Activated T-helper 2 cell treated with anti-CD3 and anti-CD28 coated beads, Interferon-gamma antibody, Interleukin-2, Interleukin-4, amounts not matched to agents 10 μg/mL and 5 μg/mL and 100 μg/mL, durations not matched to agents 14 hours and 24 hours and 36 hours (primary cell): Measurements from ENCODE around the gene PRUNE2. TPM values are rescaled to one million over a fixed set of nuclear protein-coding genes. Genes with fewer than 3 reads are reported as not detected.
"Not testable (repeated sequence)": the region's sequence is repeated elsewhere in the genome, so short reads cannot be mapped to it uniquely, and the experiment has no call there.

ENCODE experiments used
- DNase-seq: peaks from one replicate; pipeline ENCODE4 v3.0.0; 2021; ENCODE audit warnings: low spot score
- H3K27ac Mint-ChIP-seq: one replicate; pipeline ENCODE4 v1.8.0; 2021; ENCODE audit warnings: mixed read lengths
- H3K27me3 Mint-ChIP-seq: one replicate; pipeline ENCODE4 v1.8.0; 2021; ENCODE audit warnings: low read depth, mixed read lengths
- H3K36me3 Mint-ChIP-seq: one replicate; pipeline ENCODE4 v1.8.0; 2021; ENCODE audit warnings: low read depth, mixed read lengths
- H3K4me1 Mint-ChIP-seq: one replicate; pipeline ENCODE4 v1.8.0; 2021; ENCODE audit warnings: low read depth, mixed read lengths
- H3K4me3 Mint-ChIP-seq: one replicate; pipeline ENCODE4 v1.8.0; 2021; ENCODE audit warnings: low read depth, mild to moderate bottlenecking, moderate library complexity, mixed read lengths
- H3K9me3 Mint-ChIP-seq: one replicate; pipeline ENCODE4 v1.8.0; 2021; ENCODE audit warnings: mixed read lengths
- intact Hi-C: fragments of 100-400 bp; cut with micrococcal nuclease; formaldehyde crosslinking; loops from one replicate; pipeline ENCODE4 v1.15.1; 2023
- total RNA-seq: library from RNA; stranded (reverse); gene quantifications from 2 replicates; pipeline ENCODE4 v1.2.3, GENCODE V29; 2022

Gene PRUNE2
- total RNA-seq, 1 donor from 2014 or later, result 0.27 TPM

DNA sequence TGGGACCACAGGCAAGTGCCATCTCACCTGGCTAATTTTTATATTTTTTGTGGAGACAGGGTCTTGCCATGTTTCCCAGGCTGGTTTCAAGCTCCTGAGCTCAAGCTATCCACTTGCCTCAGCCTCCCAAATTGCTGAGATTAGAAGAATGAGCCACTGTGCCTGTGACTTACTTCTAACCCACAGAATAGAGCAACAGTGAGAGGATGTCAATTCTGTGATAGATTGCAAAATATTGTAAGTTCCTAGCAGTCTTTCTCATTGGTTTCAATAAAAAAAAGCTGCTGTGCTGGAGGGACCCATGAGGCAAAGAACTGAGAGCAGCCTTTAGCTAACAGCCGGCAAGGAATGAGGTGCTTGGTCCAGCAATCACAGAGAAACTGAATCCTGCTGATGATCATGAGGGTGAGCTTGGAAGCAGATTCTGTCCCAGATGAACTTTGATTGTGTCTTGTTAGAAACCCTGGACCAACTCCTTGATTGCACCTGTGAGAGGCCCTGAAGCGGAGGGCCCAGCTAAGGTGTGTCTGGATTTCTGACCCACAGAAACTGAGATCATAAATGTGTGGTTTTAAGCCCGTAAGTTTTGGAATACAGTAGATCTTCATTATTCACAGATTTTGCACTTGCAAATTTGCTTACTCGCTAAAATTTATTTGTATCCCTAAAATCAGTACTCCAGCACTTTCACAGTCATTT lies 297.2 kb downstream of the PRUNE2 start:
- H3K4me3 Mint-ChIP-seq, result no peak overlapping the region
- intact Hi-C loops, result no loop called here
- H3K36me3 Mint-ChIP-seq, result no peaks in the 10 kb centered on the region
- H3K27me3 Mint-ChIP-seq, result peaks cover 30% of the 10 kb centered on the region
- DNase-seq, result no peak
- no peaks in the 10 kb centered on the region for H3K9me3 Mint-ChIP-seq
- peaks cover 6% of the 10 kb centered on the region for H3K4me1 Mint-ChIP-seq
- no peak overlapping the region for H3K27ac Mint-ChIP-seq

DNA sequence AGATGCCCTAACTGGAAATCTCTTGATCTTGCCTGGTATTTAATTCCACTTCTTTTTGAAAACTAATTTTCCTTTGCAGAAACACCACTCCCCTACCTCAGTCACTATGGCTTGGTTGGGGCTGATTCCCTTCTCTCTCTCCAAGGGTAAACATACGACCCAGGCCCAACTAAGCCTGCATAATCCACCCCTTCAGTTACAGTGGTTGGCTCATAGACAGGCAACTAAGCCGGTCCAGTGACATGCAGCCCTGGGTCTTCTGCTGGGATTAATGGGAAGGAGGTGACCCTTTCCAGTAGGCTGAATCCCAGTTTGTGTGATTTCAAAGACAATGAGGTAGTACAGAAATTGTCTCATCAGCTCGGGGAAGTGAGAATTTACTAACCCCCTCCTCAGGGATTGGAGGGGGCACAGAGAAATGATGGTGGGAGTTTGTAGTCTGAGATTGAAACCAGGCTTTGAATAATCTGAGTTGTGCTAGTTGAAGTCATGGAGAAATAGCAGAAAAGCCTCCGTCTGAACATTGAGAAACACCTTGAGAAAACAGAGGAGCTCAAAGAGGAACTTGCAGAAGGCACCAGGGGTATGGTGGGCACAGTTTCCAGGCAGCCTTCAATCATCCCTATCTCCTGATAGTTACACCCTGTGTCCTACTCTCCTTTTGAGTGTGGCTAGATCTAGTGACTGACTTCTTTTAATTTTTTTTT lies 298.0 kb downstream of the PRUNE2 start:
- H3K9me3 Mint-ChIP-seq, result no peaks in the 10 kb centered on the region
- H3K27me3 Mint-ChIP-seq, result peaks cover 25% of the 10 kb centered on the region
- no peak overlapping the region for H3K4me3 Mint-ChIP-seq
- H3K36me3 Mint-ChIP-seq, result no peaks in the 10 kb centered on the region
- intact Hi-C loops, result no loop called here
- peaks cover 10% of the 10 kb centered on the region for H3K4me1 Mint-ChIP-seq
- DNase-seq, result no peak
- H3K27ac Mint-ChIP-seq, result no peak overlapping the region

DNA sequence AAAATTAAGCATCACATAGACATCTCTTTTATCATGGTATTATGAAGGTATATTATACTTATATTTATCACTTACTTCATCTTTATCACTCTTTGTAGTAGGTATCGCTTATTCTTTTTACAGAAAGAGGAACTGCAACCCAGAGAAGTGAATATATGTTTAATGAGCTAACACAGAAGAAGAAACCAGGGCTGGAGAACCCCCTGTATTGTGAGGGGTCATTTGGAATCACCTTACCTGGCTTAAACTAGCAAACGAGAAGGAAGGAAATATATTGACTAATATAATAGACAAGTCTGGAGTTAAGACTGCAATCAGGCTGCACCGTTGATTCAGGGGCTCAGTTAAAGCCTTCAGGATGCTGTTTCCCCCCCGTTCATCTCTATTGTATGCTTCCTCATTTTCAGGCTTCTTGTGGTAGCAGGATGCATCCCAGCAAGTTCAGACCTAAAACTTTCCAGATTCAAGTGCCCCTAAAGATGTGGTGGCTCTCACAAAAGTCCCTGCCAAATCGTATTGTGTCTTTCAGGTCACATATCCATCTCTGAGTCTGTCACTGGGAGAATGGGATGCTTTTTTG lies 300.5 kb downstream of the PRUNE2 start:
- peaks cover 18% of the 10 kb centered on the region for H3K27me3 Mint-ChIP-seq
- DNase-seq, result no peak
- no peak overlapping the region for H3K4me3 Mint-ChIP-seq
- H3K4me1 Mint-ChIP-seq, result peaks cover 7% of the 10 kb centered on the region
- intact Hi-C loops, result no loop called here
- no peak overlapping the region for H3K27ac Mint-ChIP-seq
- no peaks in the 10 kb centered on the region for H3K9me3 Mint-ChIP-seq
- H3K36me3 Mint-ChIP-seq, result no peaks in the 10 kb centered on the region

DNA sequence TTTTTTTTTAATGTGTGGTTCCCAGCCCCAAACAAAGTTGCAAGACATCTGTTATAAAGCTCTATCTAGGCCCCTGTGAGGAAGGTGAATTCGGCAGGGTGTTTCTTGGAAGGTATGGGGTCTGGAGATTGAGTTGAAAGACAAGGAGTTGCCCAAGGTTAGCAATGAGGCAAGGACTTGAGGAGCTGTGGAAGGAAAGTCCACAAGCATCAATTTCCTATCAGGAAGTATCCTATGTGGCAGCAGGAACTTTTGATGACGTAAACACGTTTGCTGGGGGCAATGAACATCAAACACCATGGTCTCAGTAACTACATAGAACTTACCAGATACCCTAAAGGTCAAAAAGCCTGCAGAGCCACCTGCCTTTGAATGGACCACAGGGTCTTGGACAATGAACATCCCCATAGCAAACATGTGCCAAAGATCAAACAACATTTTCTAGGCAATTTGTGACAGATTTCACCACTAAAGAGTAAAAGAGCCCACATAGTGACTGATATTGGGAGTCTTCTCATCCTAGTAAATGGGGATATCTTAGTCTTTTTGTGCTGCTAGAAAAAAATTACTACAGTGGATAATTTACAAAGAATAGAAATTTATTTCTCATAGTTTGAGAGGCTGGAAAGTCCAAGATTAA lies 301.9 kb downstream of the PRUNE2 start:
- H3K4me1 Mint-ChIP-seq, result peaks cover 7% of the 10 kb centered on the region
- no peak overlapping the region for H3K27ac Mint-ChIP-seq
- H3K4me3 Mint-ChIP-seq, result no peak overlapping the region
- no peaks in the 10 kb centered on the region for H3K9me3 Mint-ChIP-seq
- DNase-seq, result no peak
- H3K36me3 Mint-ChIP-seq, result no peaks in the 10 kb centered on the region
- intact Hi-C loops, result loop anchor here (5.0 kb wide), 1 partner anchor 42 kb away; no protein-coding TSS in a partner anchor
- peaks cover 14% of the 10 kb centered on the region for H3K27me3 Mint-ChIP-seq

DNA sequence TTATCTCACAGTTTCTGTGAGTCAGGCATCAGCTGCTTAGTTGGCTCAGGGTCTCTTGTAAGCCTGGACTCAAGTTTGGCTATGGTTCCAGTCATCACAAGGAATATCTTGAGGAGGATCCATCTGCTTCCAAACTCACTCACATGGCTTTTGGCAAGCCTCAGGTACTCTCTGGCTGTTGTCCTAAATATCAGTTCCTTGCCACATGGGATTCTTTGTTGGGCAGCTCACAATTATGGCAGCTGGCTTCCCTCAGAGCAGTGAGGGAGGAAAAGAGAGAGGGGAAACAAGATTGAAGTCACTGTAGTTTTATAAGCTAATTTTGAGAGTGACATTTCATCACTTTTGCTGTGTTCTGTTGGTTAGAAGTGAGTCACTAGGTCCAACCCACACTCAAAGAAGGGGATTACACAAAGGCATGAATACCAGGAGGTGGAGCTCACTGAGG lies 302.4 kb downstream of the PRUNE2 start:
- no peak for DNase-seq
- intact Hi-C loops, result loop anchor here (5.0 kb wide), 1 partner anchor 41 kb away; no protein-coding TSS in a partner anchor
- Mint-ChIP-seq H3K36me3 (no peaks in the 10 kb centered on the region), H3K4me1 (peaks cover 7% of the 10 kb centered on the region), H3K27ac (no peak overlapping the region), H3K4me3 (no peak overlapping the region), H3K9me3 (no peaks in the 10 kb centered on the region), H3K27me3 (peaks cover 10% of the 10 kb centered on the region)

DNA sequence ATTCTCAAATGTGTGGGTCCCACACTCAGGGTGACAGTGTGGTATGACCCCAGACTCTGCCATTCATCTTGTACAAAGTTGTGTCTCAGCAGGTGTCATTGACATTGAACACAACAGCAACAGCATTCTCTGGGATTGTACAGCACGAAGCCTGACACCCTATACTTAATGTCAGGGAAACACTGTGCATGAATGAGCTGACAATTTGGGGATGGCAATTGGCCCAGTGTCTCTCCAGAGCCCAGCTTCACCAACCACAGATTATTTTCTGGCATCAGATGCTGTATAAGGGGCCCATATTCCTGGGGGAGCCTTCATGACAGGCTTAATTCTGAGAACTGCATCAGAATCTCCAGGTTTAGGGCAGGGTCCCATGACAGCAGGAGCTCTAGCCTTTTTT lies 303.7 kb downstream of the PRUNE2 start:
- no peaks in the 10 kb centered on the region for H3K9me3 Mint-ChIP-seq
- no peak overlapping the region for H3K27ac Mint-ChIP-seq
- DNase-seq, result no peak
- H3K27me3 Mint-ChIP-seq, result peaks cover 6% of the 10 kb centered on the region
- peaks cover 7% of the 10 kb centered on the region for H3K4me1 Mint-ChIP-seq
- H3K4me3 Mint-ChIP-seq, result no peak overlapping the region
- no peaks in the 10 kb centered on the region for H3K36me3 Mint-ChIP-seq
- intact Hi-C loops, result loop anchor here (5.0 kb wide), 1 partner anchor 40 kb away; no protein-coding TSS in a partner anchor

DNA sequence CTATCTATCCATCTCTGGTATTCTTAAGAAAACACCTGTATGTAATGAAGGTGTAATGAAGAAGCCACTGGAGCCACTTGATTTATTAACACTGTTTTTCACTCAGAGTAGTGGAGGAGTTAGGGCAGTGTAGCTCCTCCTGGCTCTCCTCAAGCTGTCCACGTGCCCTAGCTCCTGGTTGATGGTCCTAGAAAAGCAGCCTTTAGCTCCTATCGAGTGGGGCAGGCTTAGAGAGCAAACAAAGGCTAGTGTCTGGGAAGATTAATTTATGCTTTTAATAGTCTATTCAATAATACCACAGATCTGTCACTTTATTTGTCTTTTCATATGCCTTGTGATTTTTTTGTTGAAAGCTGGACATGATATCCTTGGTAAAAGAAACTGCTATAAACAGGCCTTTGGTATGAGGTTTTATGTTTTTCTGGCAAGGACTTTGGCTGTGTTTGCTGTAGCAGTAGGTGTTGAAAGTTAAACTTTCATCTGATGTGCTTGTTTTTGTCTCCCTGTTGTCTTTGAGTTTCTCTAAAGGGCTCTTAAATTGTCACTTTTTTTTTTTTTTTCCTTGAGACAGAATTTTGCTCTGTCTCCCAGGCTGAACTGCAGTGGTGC lies 305.8 kb downstream of the PRUNE2 start:
- Mint-ChIP-seq H3K27me3 (peaks cover 2% of the 10 kb centered on the region), H3K9me3 (no peaks in the 10 kb centered on the region), H3K27ac (no peak overlapping the region), H3K36me3 (no peaks in the 10 kb centered on the region), H3K4me3 (no peak overlapping the region), H3K4me1 (peaks cover 7% of the 10 kb centered on the region)
- no peak for DNase-seq
- intact Hi-C loops, result loop anchor here (5.0 kb wide), 1 partner anchor 38 kb away; no protein-coding TSS in a partner anchor

DNA sequence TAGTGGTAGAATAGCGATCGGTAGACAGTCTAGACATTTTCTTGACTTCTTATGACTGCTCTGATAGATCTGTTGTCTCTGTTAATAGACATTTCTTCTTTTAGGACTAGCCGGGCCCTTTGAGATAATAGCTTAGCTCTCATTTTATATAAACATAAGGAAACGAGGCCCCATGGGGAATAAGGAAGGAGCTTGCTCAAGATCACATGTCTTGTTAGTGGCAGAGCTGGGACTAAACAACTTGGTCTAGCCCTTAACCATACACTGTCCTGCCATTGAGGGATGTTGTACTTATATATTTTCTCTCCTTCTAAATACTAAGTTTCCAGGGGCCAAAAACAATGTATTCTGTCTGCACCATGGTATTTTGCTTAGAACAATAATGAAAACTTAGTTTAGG lies 306.9 kb downstream of the PRUNE2 start:
- Mint-ChIP-seq H3K36me3 (no peaks in the 10 kb centered on the region), H3K4me3 (no peak overlapping the region), H3K27me3 (peaks cover 2% of the 10 kb centered on the region), H3K9me3 (no peaks in the 10 kb centered on the region), H3K4me1 (peaks cover 11% of the 10 kb centered on the region), H3K27ac (no peak overlapping the region)
- intact Hi-C loops, result no loop called here
- no peak for DNase-seq

DNA sequence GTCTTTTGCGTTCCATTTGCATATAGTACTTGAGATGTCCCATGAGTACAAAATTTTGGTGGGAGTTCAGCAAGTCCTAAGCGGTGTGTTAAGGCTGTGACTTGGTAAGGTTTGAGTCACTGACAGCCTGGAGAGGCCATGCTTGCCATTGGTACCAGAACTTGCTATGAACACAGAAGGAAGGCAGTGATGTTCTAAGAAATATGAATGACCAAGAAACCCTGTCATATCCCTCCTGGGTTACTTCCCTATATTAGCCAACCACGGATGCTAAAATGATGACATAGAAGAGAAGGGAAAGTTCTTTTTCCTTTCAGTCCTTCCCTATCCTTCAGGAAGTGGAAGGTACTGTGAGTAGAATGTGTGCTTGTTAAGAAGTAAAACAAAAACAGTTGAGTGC lies 310.3 kb downstream of the PRUNE2 start:
- intact Hi-C loops, result no loop called here
- peaks cover 13% of the 10 kb centered on the region for H3K27me3 Mint-ChIP-seq
- H3K4me1 Mint-ChIP-seq, result peaks cover 12% of the 10 kb centered on the region
- H3K27ac Mint-ChIP-seq, result no peak overlapping the region
- H3K9me3 Mint-ChIP-seq, result no peaks in the 10 kb centered on the region
- H3K4me3 Mint-ChIP-seq, result no peak overlapping the region
- no peaks in the 10 kb centered on the region for H3K36me3 Mint-ChIP-seq
- DNase-seq, result no peak

DNA sequence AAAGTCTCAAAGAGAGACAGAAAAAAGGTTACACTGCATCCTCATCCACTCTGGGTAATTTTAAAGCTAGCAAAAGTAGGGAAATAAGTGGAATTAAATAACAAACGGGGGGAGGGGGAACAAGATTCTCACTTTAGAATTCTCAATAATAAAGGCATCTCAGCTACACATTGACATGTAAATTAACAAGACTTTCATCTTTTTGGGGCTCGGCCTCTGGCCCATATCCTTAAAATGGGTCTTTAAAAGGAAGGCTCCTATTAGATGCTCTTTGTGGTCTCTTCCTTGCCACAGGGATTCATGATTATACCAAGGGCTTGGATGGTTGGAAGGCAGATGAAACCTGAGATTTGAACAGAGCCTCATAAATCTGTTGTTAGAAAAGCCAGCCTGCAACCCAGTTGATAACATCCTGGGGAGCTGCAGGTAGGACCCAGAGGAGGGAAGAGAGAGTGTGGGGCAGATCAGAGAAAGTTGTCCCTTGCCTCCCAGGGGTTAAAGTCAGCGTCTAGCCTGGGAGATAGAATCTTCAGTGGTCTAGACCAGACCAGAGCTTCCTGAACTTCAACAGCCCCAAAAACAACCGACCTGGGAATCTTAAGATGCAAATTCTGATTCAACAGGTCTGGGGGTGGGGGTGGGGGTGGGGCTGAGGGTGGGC lies 311.0 kb downstream of the PRUNE2 start:
- no peak overlapping the region for H3K27ac Mint-ChIP-seq
- H3K36me3 Mint-ChIP-seq, result no peaks in the 10 kb centered on the region
- peaks cover 15% of the 10 kb centered on the region for H3K27me3 Mint-ChIP-seq
- no peaks in the 10 kb centered on the region for H3K9me3 Mint-ChIP-seq
- H3K4me3 Mint-ChIP-seq, result no peak overlapping the region
- intact Hi-C loops, result no loop called here
- no peak for DNase-seq
- peaks cover 12% of the 10 kb centered on the region for H3K4me1 Mint-ChIP-seq

DNA sequence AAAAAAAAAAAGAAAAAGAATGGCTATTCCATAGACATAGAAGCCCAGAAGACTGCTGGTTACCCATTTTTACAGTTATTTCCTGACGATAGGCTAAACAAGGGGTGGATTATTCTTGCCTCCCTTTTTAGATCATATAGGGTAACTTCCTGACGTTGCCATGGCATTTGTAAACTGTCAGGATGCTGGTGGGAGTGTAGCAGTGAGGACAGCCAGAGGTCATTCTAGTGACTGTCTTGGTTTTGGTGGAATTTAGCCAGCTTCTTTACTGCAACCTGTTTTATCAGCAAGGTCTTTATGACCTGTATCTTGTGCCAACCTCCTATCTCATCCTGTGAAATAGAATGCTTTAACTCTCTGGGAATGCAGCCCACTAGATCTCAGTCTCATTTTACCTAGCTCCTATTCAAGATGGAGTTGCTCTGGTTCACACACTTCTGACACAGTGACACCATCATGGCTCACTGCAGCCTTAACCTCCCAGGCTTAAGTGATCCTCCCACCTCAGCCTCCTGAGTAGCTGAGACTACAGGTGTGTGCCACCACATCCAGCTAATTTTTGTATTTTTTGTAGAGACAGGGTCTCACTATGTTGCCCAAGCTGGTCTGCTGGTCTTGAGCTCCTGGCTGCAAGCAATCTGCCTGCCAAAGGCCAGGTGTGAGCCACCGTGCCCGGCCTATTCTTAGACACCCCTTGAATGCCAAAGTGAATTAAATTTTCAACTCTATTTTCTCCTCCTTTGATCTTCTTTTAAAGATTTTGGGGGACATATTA lies 311.8 kb downstream of the PRUNE2 start:
- Mint-ChIP-seq H3K27me3 (peaks cover 20% of the 10 kb centered on the region), H3K4me1 (peaks cover 12% of the 10 kb centered on the region)
- intact Hi-C loops, H3K4me3 Mint-ChIP-seq, DNase-seq, H3K9me3 Mint-ChIP-seq, H3K27ac Mint-ChIP-seq, H3K36me3 Mint-ChIP-seq: not testable (repeated sequence)
